ENCODE results near the gene HSF5. TPM values are rescaled to one million over a fixed set of nuclear protein-coding genes. Genes with fewer than 3 reads are reported as not detected.

Gene HSF5
- total RNA-seq, 4 donors from 2014 or later = not detected

Other genes with a start within 250 kb of the HSF5 start
- under 1 TPM in 2 of 4 donors, not detected in 2; 0.19 to 0.23 TPM for gene LPO, start 249.8 kb downstream of the HSF5 start, total RNA-seq
- not detected for gene MPO, start 207.5 kb downstream of the HSF5 start, total RNA-seq
- gene TSPOAP1, start 159.6 kb downstream of the HSF5 start, total RNA-seq = 10 to 100 TPM in 2 of 4 donors, 1 to 10 TPM in 2; 6.8 to 26.9 (median 12.4) TPM
- gene SUPT4H1, start 136.2 kb downstream of the HSF5 start, total RNA-seq = 10 to 100 TPM; 33.8 to 48.3 (median 40.3) TPM
- 10 to 100 TPM; 16.0 to 58.3 (median 21.5) TPM for gene RNF43, start 70.9 kb downstream of the HSF5 start, total RNA-seq
- 10 to 100 TPM; 31.7 to 66.0 (median 53.4) TPM for gene MTMR4, start 26.2 kb upstream of the HSF5 start, total RNA-seq
- under 1 TPM in 3 of 4 donors, not detected in 1; 0.15 to 0.34 (median 0.32) TPM for gene TEX14, start 203.6 kb upstream of the HSF5 start, total RNA-seq
- 10 to 100 TPM in 3 of 4 donors, 1 to 10 TPM in 1; 9.5 to 21.2 (median 11.8) TPM for gene RAD51C, start 204.2 kb upstream of the HSF5 start, total RNA-seq

Data from suprapubic skin (tissue), 4 donors.